Endothelial cell of umbilical vein (primary cell): Measurements from ENCODE around the gene CLEC16A.

Experiments used
- CTCF ChIP-seq, 2 donors: IDR thresholded peaks; 1 replicate in 1 of 2; 2 replicates in 1 of 2; pipeline ENCODE4 v1.5.1; 2011; ENCODE audit warnings: low read length in 2 of 2, mild to moderate bottlenecking in 2 of 2, moderate library complexity in 2 of 2, control low read depth in 1 of 2, inconsistent platforms in 1 of 2, low read depth in 1 of 2; ENCODE audit not compliant: insufficient read depth in 1 of 2; ENCODE audit errors: extremely low read depth in 1 of 2
- EZH2 ChIP-seq: IDR thresholded peaks from 2 replicates; pipeline ENCODE4 v1.6.1; 2012; ENCODE audit warnings: borderline replicate concordance, low read depth, mild to moderate bottlenecking, moderate library complexity, low read length, inconsistent platforms; ENCODE audit not compliant: severe bottlenecking
- FOS ChIP-seq: IDR thresholded peaks from 2 replicates; pipeline ENCODE4 v1.6.1; 2011; ENCODE audit warnings: mild to moderate bottlenecking, low read length, moderate library complexity, borderline replicate concordance; ENCODE audit not compliant: insufficient read depth
- GATA2 ChIP-seq: IDR thresholded peaks from 2 replicates; pipeline ENCODE4 v1.7.0; 2011; ENCODE audit warnings: low read depth, mild to moderate bottlenecking, moderate library complexity, mixed read lengths, low read length; ENCODE audit not compliant: insufficient read length, insufficient read depth
- JUN ChIP-seq: IDR thresholded peaks from 2 replicates; pipeline ENCODE4 v1.6.1; 2011; ENCODE audit warnings: borderline replicate concordance, low read depth; ENCODE audit not compliant: insufficient read length, insufficient read depth
- MAX ChIP-seq: IDR thresholded peaks from 2 replicates; pipeline ENCODE4 v1.6.1; 2011; ENCODE audit not compliant: insufficient read depth, insufficient read length
- MYC ChIP-seq: IDR thresholded peaks from one replicate; pipeline ENCODE4 v1.6.1; 2011; ENCODE audit warnings: mild to moderate bottlenecking, low read depth, low read length
- POLR2A ChIP-seq: IDR thresholded peaks from 2 replicates; pipeline ENCODE4 v1.6.1; 2012; ENCODE audit warnings: low read depth, mild to moderate bottlenecking, control low read depth, low read length
- POLR2AphosphoS5 ChIP-seq: IDR thresholded peaks from 2 replicates; pipeline ENCODE4 v1.6.1; 2012; ENCODE audit warnings: low read depth, mild to moderate bottlenecking, control low read depth, low read length, moderate library complexity; ENCODE audit not compliant: insufficient read depth

- TF ChIP-seq CTCF (IDR thresholded peaks at IDR 0.05; ENCODE audit: extremely low read depth in 1 of 2, insufficient read depth in 1 of 2, low read depth in 1 of 2, low read length in 2 of 2) (no peak), POLR2A (no peak), POLR2AphosphoS5 (no peak), EZH2 (no peak), JUN (no peak), MAX (no peak), MYC (no peak), FOS (no peak), GATA2 (no peak)
These were observed 212.8 kb downstream of the CLEC16A start for GRCh38 chr16:11157143-11157542.
